Measurements from ENCODE around the gene HIVEP1. TPM values are rescaled to one million over a fixed set of nuclear protein-coding genes. Genes with fewer than 3 reads are reported as not detected.

Gene HIVEP1
- total RNA-seq, 1 experiment from 2014 or later: 6.6 TPM

DNA sequence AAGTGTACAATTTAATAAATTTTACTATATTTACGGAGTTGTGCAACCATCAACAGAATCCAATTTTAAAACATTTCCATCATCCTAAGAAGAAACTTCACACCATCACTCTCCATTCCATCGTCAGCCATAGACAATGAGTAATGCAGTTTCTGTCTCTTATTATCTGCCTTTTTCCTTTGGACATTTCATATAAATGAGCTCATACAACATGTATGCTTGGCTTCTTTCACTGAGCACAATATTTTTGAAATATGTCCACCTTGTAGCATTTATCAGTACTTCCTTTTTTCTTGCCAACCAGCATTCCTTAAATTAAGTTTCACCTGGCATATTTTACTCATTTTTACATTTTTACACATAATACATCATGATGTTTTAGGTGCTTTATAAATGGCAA lies 22.7 kb upstream of the HIVEP1 start:
- Histone ChIP-seq H3K79me2 (ENCODE audit: low read length) (no peaks in the 10 kb centered on the region), H3K27me3 (ENCODE audit: low read length) (no peaks in the 10 kb centered on the region), H3K9ac (ENCODE audit: low read length) (no peak overlapping the region), H3K36me3 (ENCODE audit: low read depth, low read length) (no peaks in the 10 kb centered on the region), H2AFZ (ENCODE audit: low read length) (no peak overlapping the region), H3K27ac (ENCODE audit: low read length) (no peak overlapping the region), H3K9me3 (ENCODE audit: low read length) (no peaks in the 10 kb centered on the region), H3K9me2 (replicated peaks; ENCODE audit: low read length) (no peaks in the 10 kb centered on the region), H3K4me2 (ENCODE audit: low read length) (no peak overlapping the region), H3K4me1 (ENCODE audit: insufficient read depth, low read length) (peaks cover 5% of the 10 kb centered on the region; the same call in 1 of the 2 replicates), H4K20me1 (ENCODE audit: low read length) (no peaks in the 10 kb centered on the region), H3F3A (ENCODE audit: low read length, unreplicated experiment) (no peaks in the 10 kb centered on the region), H3K4me3 (ENCODE audit: low read length) (no peak overlapping the region)
- no TSS peak for BruUV-seq (replicated peaks)
- ChIA-PET CTCF (no interaction called here), POLR2A (ENCODE audit: unreplicated experiment) (interaction anchor here (0.6 kb wide), 1 partner anchor 11 kb away, joined by 3 read pairs; no protein-coding TSS in a partner anchor)
- DNase-seq: no peak
- no peak for ATAC-seq
- intact Hi-C loops (cut with micrococcal nuclease): no loop called here
- TF ChIP-seq, protein P1, sequence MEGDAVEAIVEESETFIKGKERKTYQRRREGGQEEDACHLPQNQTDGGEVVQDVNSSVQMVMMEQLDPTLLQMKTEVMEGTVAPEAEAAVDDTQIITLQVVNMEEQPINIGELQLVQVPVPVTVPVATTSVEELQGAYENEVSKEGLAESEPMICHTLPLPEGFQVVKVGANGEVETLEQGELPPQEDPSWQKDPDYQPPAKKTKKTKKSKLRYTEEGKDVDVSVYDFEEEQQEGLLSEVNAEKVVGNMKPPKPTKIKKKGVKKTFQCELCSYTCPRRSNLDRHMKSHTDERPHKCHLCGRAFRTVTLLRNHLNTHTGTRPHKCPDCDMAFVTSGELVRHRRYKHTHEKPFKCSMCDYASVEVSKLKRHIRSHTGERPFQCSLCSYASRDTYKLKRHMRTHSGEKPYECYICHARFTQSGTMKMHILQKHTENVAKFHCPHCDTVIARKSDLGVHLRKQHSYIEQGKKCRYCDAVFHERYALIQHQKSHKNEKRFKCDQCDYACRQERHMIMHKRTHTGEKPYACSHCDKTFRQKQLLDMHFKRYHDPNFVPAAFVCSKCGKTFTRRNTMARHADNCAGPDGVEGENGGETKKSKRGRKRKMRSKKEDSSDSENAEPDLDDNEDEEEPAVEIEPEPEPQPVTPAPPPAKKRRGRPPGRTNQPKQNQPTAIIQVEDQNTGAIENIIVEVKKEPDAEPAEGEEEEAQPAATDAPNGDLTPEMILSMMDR (conservative IDR thresholded peaks at IDR 0.05; ENCODE audit: low read depth, low read length): no peak
- TF ChIP-seq EZH2phosphoT487 (IDR thresholded peaks at IDR 0.05; ENCODE audit: borderline replicate concordance, low read length) (no peak), EZH2 (IDR thresholded peaks at IDR 0.05; ENCODE audit: low read length, unreplicated experiment) (no peak)

DNA sequence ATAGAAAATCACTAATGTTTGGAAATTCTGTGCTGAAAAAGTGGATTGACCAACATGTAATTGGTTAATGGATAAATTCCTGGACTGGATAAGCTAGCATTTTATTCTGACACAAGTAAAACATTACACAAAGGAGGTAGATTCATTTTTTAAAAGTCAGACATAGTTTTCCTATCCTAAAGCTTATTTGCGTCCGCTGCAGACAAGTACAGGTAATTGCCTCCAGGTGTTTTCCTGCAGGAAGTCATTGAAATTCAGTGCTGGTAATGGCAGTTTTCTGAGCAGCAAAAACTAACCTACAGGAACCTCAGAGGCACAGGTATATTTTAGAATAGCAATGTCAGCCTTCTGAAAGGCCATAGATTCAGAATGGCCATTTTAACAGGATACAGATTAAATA lies 20.0 kb upstream of the HIVEP1 start:
- POLR2A ChIA-PET (ENCODE audit: unreplicated experiment): no interaction called here
- CTCF ChIA-PET: no interaction called here
- no TSS peak for BruUV-seq (replicated peaks)

DNA sequence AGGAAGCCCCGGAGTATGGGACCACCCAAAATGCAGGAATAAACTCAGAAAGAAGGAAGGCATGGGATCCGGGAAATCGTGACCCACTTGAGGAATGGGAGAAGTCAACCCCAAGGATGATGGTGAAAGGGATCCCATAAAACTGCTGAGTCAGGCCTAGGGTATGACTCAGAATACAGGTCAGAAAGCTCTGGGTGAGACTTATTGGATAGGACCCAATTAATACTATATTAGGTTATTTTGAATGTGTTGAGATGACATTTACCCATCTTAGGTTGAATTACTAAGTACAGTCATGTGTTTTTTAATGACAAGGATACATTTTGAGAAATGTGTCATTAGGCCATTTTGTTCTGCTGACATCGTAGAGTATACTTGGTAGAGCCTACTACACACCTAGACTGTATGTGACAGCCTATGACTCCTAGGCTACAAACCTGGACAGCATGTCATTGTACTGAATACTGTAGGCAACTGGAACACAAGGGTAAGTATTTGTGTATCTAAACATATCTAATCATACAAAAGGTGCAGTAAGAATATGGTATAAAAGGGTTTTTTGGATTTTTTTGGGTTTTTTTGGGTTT lies 17.1 kb upstream of the HIVEP1 start:
- Histone ChIP-seq H3K9me2 (replicated peaks; ENCODE audit: low read length) (no peaks in the 10 kb centered on the region), H3K36me3 (ENCODE audit: low read depth, low read length) (no peaks in the 10 kb centered on the region), H3K27ac (ENCODE audit: low read length) (no peak overlapping the region), H2AFZ (ENCODE audit: low read length) (no peak overlapping the region), H3K27me3 (ENCODE audit: low read length) (no peaks in the 10 kb centered on the region), H3K4me1 (ENCODE audit: insufficient read depth, low read length) (peaks cover 9% of the 10 kb centered on the region; the same call in 1 of the 2 replicates), H3K4me2 (ENCODE audit: low read length) (no peak overlapping the region), H3K9me3 (ENCODE audit: low read length) (no peaks in the 10 kb centered on the region), H3F3A (ENCODE audit: low read length, unreplicated experiment) (no peaks in the 10 kb centered on the region), H3K79me2 (ENCODE audit: low read length) (no peaks in the 10 kb centered on the region), H3K4me3 (ENCODE audit: low read length) (no peak overlapping the region), H3K9ac (ENCODE audit: low read length) (no peak overlapping the region), H4K20me1 (ENCODE audit: low read length) (no peaks in the 10 kb centered on the region)
- ChIA-PET POLR2A (ENCODE audit: unreplicated experiment) (no interaction called here), CTCF (no interaction called here)
- TF ChIP-seq EZH2phosphoT487 (IDR thresholded peaks at IDR 0.05; ENCODE audit: borderline replicate concordance, low read length) (no peak), EZH2 (IDR thresholded peaks at IDR 0.05; ENCODE audit: low read length, unreplicated experiment) (no peak)
- TF ChIP-seq, protein P1 (conservative IDR thresholded peaks at IDR 0.05; ENCODE audit: low read depth, low read length): no peak
- intact Hi-C loops (cut with micrococcal nuclease): no loop called here
- no TSS peak for BruUV-seq (replicated peaks)
- DNase-seq: peak; percentile 72
- ATAC-seq: peak; percentile 50

More for the DNA sequence above, 20.0 kb upstream of the HIVEP1 start:
- DNase-seq (no peak), ATAC-seq (no peak)
- intact Hi-C loops (cut with micrococcal nuclease): no loop called here
- TF ChIP-seq EZH2phosphoT487 (IDR thresholded peaks at IDR 0.05; ENCODE audit: borderline replicate concordance, low read length): no peak
- TF ChIP-seq, protein P1 (conservative IDR thresholded peaks at IDR 0.05; ENCODE audit: low read depth, low read length): no peak
- TF ChIP-seq EZH2 (IDR thresholded peaks at IDR 0.05; ENCODE audit: low read length, unreplicated experiment): no peak
- Histone ChIP-seq H3K4me3 (ENCODE audit: low read length) (no peak overlapping the region), H3K9me3 (ENCODE audit: low read length) (no peaks in the 10 kb centered on the region), H3K9me2 (replicated peaks; ENCODE audit: low read length) (no peaks in the 10 kb centered on the region), H3K36me3 (ENCODE audit: low read depth, low read length) (no peaks in the 10 kb centered on the region), H3K4me2 (ENCODE audit: low read length) (no peak overlapping the region), H3K4me1 (ENCODE audit: insufficient read depth, low read length) (peaks cover 13% of the 10 kb centered on the region; the same call in 1 of the 2 replicates), H3K27ac (ENCODE audit: low read length) (no peak overlapping the region), H2AFZ (ENCODE audit: low read length) (no peak overlapping the region), H3K27me3 (ENCODE audit: low read length) (no peaks in the 10 kb centered on the region), H3K9ac (ENCODE audit: low read length) (no peak overlapping the region), H3F3A (ENCODE audit: low read length, unreplicated experiment) (no peaks in the 10 kb centered on the region), H3K79me2 (ENCODE audit: low read length) (no peaks in the 10 kb centered on the region), H4K20me1 (ENCODE audit: low read length) (no peaks in the 10 kb centered on the region)
